Stimulated activated naive CD8-positive, alpha-beta T cell treated with anti-CD3 and anti-CD28 coated beads, Interleukin-15, amount 100 ng/mL, for 72 hours (primary cell): ENCODE results near the gene ARHGAP24.

Experiments used
- ATAC-seq: fragments of 150-1000 bp; cut with Tn5 transposase; 2 replicates; pipeline ENCODE4 v1.10.0; 2021; ENCODE audit warnings: mild to moderate bottlenecking, moderate library complexity
- DNase-seq, 2 donors: peaks; one replicate each; pipeline ENCODE4 v3.0.0; 2021 to 2022
- H3K27ac Mint-ChIP-seq, 2 donors: one replicate each; pipeline ENCODE4 v1.8.0; 2022; ENCODE audit warnings: mild to moderate bottlenecking in 2 of 2, mixed read lengths in 2 of 2, moderate library complexity in 2 of 2
- H3K27me3 Mint-ChIP-seq: one replicate; pipeline ENCODE4 v1.8.0; 2022; ENCODE audit warnings: mixed read lengths
- H3K4me1 Mint-ChIP-seq: one replicate; pipeline ENCODE4 v1.8.0; 2022; ENCODE audit warnings: mild to moderate bottlenecking, mixed read lengths
- H3K4me3 Mint-ChIP-seq, 2 donors: one replicate each; pipeline ENCODE4 v1.8.0; 2022; ENCODE audit warnings: mild to moderate bottlenecking in 2 of 2, mixed read lengths in 2 of 2, moderate library complexity in 1 of 2
- H3K9me3 Mint-ChIP-seq, 2 donors: one replicate each; pipeline ENCODE4 v1.8.0; 2022; ENCODE audit warnings: mixed read lengths in 2 of 2

ARHGAP24 gene

DNA sequence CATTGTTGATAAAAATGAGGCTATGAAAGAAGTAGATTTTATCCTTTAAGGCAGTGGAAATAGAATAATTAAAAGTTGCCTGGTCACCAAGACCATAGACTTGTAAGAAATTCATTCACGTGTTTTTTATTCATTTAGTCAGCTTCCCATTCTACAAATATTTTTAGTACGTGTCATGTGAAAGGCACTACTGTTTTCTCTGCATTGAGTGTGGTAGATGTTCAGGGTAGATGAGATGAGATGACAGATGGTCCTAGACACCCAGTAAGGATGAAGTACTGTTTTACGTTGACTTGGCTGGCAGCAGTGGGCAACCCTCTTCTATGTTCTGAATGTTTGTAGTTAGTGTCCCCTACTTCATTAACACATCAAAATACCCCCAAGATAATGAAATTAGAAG lies 228.1 kb downstream of the ARHGAP24 start:
- Mint-ChIP-seq H3K27me3 (no peaks in the 10 kb centered on the region), H3K4me3 (no peak overlapping the region), H3K9me3 (peaks cover 0 to 9% of the 10 kb centered on the region in 2 donors), H3K27ac (no peak overlapping the region), H3K4me1 (no peaks in the 10 kb centered on the region)
- ATAC-seq: no peak
- DNase-seq: no peak

DNA sequence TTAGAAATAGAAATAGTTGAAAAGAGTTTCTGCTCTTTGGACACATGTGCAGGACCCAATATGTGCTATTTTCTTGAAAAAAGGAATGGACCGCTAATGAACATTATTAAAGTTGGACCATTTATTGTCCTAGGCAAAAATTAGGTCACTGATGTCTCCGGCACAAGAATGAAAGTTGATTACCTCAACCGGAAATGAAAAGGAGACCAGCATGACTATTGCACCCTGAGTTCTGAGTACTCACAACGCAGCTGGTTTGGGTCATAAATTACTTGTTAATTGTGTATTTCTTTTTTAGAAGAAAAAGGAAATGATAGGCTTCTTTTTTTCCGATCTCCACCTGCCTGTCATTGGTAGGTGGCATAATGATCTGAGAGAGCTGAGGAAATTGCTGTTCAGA lies 232.7 kb downstream of the ARHGAP24 start:
- H3K27ac Mint-ChIP-seq: no peak overlapping the region
- ATAC-seq: no peak
- H3K4me3 Mint-ChIP-seq: no peak overlapping the region

GRCh38 chr4:85708468-85708867 lies 233.5 kb downstream of the ARHGAP24 start:
- no peak for ATAC-seq
- peaks cover 0 to 5% of the 10 kb centered on the region in 2 donors for H3K9me3 Mint-ChIP-seq

More for the DNA sequence above, 232.7 kb downstream of the ARHGAP24 start:
- no peak for DNase-seq
- H3K27me3 Mint-ChIP-seq: no peaks in the 10 kb centered on the region
- H3K9me3 Mint-ChIP-seq: peaks cover 0 to 5% of the 10 kb centered on the region in 2 donors
- no peaks in the 10 kb centered on the region for H3K4me1 Mint-ChIP-seq

DNA sequence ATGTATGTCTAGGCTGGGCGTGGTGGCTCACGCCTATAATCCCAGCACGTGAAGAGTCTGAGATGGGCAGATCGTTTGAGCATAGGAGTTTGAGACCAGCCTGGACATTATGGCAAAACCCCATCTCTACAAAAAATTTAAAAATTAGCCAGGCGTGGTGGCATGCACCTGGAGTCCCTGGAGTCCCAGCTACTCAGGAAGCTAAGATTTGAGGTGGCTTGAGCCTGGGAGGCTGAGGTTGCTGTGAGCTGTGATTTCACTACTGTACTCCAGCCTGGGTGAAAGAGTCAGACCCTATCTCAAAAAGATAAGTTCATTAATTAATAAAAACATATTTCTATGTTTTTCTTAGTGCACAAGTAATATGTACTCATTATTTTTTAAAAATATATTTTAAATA lies 238.1 kb downstream of the ARHGAP24 start:
- ATAC-seq: no peak
- H3K4me3 Mint-ChIP-seq: no peak overlapping the region
- no peak for DNase-seq
- no peaks in the 10 kb centered on the region for H3K9me3 Mint-ChIP-seq
- H3K27me3 Mint-ChIP-seq: no peaks in the 10 kb centered on the region
- H3K27ac Mint-ChIP-seq: no peak overlapping the region
- no peaks in the 10 kb centered on the region for H3K4me1 Mint-ChIP-seq

More at GRCh38 chr4:85708468-85708867, 233.5 kb downstream of the ARHGAP24 start:
- Mint-ChIP-seq H3K4me1 (no peaks in the 10 kb centered on the region), H3K27me3 (no peaks in the 10 kb centered on the region), H3K27ac (no peak overlapping the region), H3K4me3 (no peak overlapping the region)
- no peak for DNase-seq

GRCh38 chr4:85715991-85716737 lies 241.2 kb downstream of the ARHGAP24 start:
- no peaks in the 10 kb centered on the region for H3K4me1 Mint-ChIP-seq
- peaks cover 0 to 4% of the 10 kb centered on the region in 2 donors for H3K9me3 Mint-ChIP-seq
- no peak for ATAC-seq
- no peak overlapping the region for H3K27ac Mint-ChIP-seq
- no peaks in the 10 kb centered on the region for H3K27me3 Mint-ChIP-seq
- no peak for DNase-seq
- no peak overlapping the region for H3K4me3 Mint-ChIP-seq

DNA sequence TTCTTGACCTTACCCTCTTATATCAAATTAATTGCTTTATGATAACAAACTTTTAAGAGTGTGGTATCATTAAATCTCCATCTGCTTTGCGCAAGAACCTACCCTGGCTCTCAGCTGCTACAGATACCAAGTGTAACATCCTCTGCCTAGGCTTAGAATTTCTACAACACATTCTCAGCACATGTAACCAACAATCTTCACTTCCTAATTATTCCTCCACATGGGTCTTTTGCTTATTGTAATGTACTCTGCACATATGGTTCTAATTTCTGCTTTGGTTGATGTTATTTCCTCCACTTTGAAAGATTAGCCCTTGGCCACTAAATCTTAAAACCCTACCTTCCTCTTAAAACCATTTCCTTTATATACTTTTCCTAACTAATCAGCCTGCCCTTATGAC lies 242.4 kb downstream of the ARHGAP24 start:
- H3K4me1 Mint-ChIP-seq: no peaks in the 10 kb centered on the region
- no peak for DNase-seq
- no peak overlapping the region for H3K27ac Mint-ChIP-seq
- no peak overlapping the region for H3K4me3 Mint-ChIP-seq
- H3K9me3 Mint-ChIP-seq: peaks cover 0 to 4% of the 10 kb centered on the region in 2 donors
- H3K27me3 Mint-ChIP-seq: no peaks in the 10 kb centered on the region
- ATAC-seq: no peak

- DNase-seq (no peak), ATAC-seq (no peak)
- Mint-ChIP-seq H3K9me3 (peaks cover 0 to 4% of the 10 kb centered on the region in 2 donors), H3K4me3 (no peak overlapping the region), H3K27ac (no peak overlapping the region), H3K4me1 (no peaks in the 10 kb centered on the region), H3K27me3 (no peaks in the 10 kb centered on the region)
These were observed 242.9 kb downstream of the ARHGAP24 start for GRCh38 chr4:85717847-85718246.

DNA sequence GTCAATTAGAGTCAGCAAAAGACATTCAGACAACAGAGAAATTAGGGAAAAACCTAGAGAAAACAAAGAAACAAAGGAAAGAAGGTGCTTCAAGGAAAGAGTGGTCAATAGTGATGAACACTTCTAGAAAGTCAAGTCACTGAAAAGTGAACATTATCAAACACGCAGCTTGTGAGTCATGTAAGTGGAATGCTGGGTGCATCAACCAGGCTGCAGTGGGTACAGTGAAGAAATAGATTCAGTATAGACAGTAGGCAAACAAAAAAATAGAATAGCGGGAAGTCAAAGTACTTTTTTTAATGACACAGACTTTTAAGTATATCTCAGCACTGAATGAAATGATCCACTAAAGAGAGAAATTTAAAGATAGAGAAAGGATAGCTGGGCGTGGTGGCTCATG lies 245.8 kb downstream of the ARHGAP24 start:
- Mint-ChIP-seq H3K4me1 (no peaks in the 10 kb centered on the region), H3K9me3 (peaks cover 0 to 4% of the 10 kb centered on the region in 2 donors), H3K4me3 (no peak overlapping the region), H3K27me3 (no peaks in the 10 kb centered on the region), H3K27ac (no peak overlapping the region)
- ATAC-seq: no peak
- DNase-seq: no peak

- Mint-ChIP-seq H3K4me3 (no peak overlapping the region), H3K4me1 (no peaks in the 10 kb centered on the region), H3K9me3 (peaks cover 0 to 4% of the 10 kb centered on the region in 2 donors), H3K27ac (no peak overlapping the region), H3K27me3 (no peaks in the 10 kb centered on the region)
- no peak for ATAC-seq
- DNase-seq: no peak
These were observed 247.5 kb downstream of the ARHGAP24 start for GRCh38 chr4:85722401-85722800.

DNA sequence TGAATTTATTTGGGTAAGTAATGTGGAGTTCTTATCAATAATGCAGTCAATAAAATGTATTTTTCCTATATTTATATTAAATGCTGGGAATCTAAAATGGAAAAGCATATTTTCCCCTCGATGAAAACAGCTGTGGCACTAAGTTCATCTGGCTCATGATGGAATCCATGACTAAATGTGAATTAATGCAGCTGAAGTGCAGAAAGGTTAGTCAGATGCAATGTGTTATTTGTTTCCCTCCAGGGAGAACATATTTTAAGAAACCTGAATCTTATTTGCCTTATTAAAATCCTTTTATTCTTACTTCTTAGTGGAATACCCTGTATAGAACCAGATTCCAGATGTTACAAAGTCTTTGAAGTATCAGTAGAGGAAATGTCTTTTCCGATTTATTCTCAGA lies 247.9 kb downstream of the ARHGAP24 start:
- Mint-ChIP-seq H3K9me3 (peaks cover 0 to 4% of the 10 kb centered on the region in 2 donors), H3K4me3 (no peak overlapping the region), H3K27me3 (no peaks in the 10 kb centered on the region), H3K27ac (no peak overlapping the region), H3K4me1 (no peaks in the 10 kb centered on the region)
- no peak for DNase-seq
- no peak for ATAC-seq

DNA sequence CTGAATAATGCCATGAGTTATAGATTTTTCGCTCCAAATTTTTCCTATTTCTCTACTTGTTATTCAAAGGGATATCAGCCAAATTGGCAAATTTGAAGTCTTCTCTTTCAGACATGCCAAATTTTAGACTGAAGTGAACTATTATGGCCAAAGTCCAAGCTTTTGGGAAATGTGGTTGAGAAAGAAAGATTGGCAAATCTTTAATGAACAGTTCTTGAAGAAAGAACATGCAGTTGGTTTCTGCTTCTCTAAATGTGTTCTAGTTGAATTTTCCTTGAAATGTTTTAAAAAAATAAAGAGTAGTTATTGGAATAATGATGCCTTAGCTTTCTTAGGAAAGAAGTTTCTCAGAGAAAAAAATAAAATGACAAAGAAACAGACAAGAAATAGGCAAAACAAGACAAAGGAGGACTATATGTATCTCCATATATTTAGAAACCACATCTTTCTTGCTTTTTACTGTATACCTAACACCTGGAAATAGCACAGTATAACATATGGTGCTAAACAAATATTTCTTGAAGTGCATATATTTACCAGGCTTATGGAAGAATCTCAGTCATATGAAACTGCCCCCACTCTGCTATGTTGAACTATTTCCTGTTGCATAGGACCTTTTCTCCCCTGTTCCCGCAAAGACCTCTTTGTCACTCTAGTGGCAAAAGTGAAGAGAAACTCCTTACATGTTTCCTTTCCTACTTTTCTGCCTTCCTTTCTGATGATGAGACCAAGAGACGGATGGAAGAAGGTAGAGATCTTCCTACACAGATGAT lies 250.0 kb downstream of the ARHGAP24 start:
- H3K27ac Mint-ChIP-seq: no peak overlapping the region
- no peak for ATAC-seq
- peaks cover 0 to 4% of the 10 kb centered on the region in 2 donors for H3K9me3 Mint-ChIP-seq
- H3K27me3 Mint-ChIP-seq: no peaks in the 10 kb centered on the region
- H3K4me1 Mint-ChIP-seq: no peaks in the 10 kb centered on the region
- no peak for DNase-seq
- no peak overlapping the region for H3K4me3 Mint-ChIP-seq

- Mint-ChIP-seq H3K27me3 (no peaks in the 10 kb centered on the region), H3K4me1 (no peaks in the 10 kb centered on the region), H3K9me3 (peaks cover 0 to 2% of the 10 kb centered on the region in 2 donors), H3K4me3 (no peak overlapping the region), H3K27ac (no peak overlapping the region)
- ATAC-seq (no peak), DNase-seq (no peak)
These were observed 250.8 kb downstream of the ARHGAP24 start for GRCh38 chr4:85725721-85726170.

- no peaks in the 10 kb centered on the region for H3K9me3 Mint-ChIP-seq
- ATAC-seq: no peak
- H3K4me1 Mint-ChIP-seq: no peaks in the 10 kb centered on the region
- no peak overlapping the region for H3K4me3 Mint-ChIP-seq
- H3K27me3 Mint-ChIP-seq: no peaks in the 10 kb centered on the region
- DNase-seq: no peak
- H3K27ac Mint-ChIP-seq: no peak overlapping the region
These were observed 251.6 kb downstream of the ARHGAP24 start for GRCh38 chr4:85726555-85726954.

- Mint-ChIP-seq H3K9me3 (no peaks in the 10 kb centered on the region), H3K27me3 (no peaks in the 10 kb centered on the region), H3K27ac (no peak overlapping the region), H3K4me1 (no peaks in the 10 kb centered on the region), H3K4me3 (no peak overlapping the region)
- DNase-seq: no peak
- ATAC-seq: no peak
These were observed 253.5 kb downstream of the ARHGAP24 start for GRCh38 chr4:85728464-85728863.

DNA sequence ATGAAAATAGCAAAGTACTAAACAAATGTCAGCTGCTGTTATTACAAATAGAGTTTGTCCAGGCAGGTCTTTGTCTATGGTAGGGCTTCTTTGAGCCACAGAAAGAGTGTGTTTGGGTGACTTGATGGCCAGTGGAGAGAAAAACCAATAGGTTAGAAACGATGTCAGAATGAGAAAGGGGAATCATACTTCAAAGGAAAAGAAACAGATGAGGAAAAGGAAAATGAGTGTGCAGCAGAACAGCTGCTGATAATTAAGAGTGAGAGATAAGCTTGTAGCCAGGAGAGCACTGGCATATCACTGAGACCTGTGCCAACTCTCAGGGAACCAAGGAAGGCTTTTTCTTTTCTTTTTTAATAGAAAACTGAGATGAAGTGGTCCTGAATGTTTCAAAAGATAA lies 257.2 kb downstream of the ARHGAP24 start:
- Mint-ChIP-seq H3K27me3 (no peaks in the 10 kb centered on the region), H3K4me1 (no peaks in the 10 kb centered on the region), H3K27ac (no peak overlapping the region), H3K4me3 (no peak overlapping the region), H3K9me3 (peaks cover 0 to 11% of the 10 kb centered on the region in 2 donors)
- no peak for DNase-seq
- no peak for ATAC-seq

- DNase-seq (no peak), ATAC-seq (no peak)
- no peaks in the 10 kb centered on the region for H3K4me1 Mint-ChIP-seq
- H3K27ac Mint-ChIP-seq: no peak overlapping the region
- H3K9me3 Mint-ChIP-seq: peaks cover 0 to 11% of the 10 kb centered on the region in 2 donors
- H3K27me3 Mint-ChIP-seq: no peaks in the 10 kb centered on the region
- H3K4me3 Mint-ChIP-seq: no peak overlapping the region
These were observed 258.8 kb downstream of the ARHGAP24 start for GRCh38 chr4:85733798-85734197.
